Measurements from ENCODE around the gene SRRM4. TPM values are rescaled to one million over a fixed set of nuclear protein-coding genes. Genes with fewer than 3 reads are reported as not detected.
A peak's percentile ranks its signal among the peaks of the same experiment; 100 is the strongest.

SRRM4 gene
- total and polyA plus RNA-seq, 10 donors, result under 0.01 TPM; not detected in 8

GRCh38 chr12:118972982-118973381 is 8.4 kb upstream of the SRRM4 start:
- 87 to 97% (median 93%) methylated on average over 2 of the region's 2 CpGs for WGBS, 5 donors

GRCh38 chr12:118979763-118980406 is 1.5 kb upstream of the SRRM4 start:
- 4 to 5% (median 5%) methylated on average over 17 of the region's 17 CpGs for WGBS, 5 donors
- peaks cover 3 to 77% (median 26%) of the 10 kb centered on the region in 7 donors for H3K27me3 ChIP-seq (replicated peaks in 1 of 7)
- H3K4me3 ChIP-seq, result no peak overlapping the region
- TF ChIP-seq, protein P1, sequence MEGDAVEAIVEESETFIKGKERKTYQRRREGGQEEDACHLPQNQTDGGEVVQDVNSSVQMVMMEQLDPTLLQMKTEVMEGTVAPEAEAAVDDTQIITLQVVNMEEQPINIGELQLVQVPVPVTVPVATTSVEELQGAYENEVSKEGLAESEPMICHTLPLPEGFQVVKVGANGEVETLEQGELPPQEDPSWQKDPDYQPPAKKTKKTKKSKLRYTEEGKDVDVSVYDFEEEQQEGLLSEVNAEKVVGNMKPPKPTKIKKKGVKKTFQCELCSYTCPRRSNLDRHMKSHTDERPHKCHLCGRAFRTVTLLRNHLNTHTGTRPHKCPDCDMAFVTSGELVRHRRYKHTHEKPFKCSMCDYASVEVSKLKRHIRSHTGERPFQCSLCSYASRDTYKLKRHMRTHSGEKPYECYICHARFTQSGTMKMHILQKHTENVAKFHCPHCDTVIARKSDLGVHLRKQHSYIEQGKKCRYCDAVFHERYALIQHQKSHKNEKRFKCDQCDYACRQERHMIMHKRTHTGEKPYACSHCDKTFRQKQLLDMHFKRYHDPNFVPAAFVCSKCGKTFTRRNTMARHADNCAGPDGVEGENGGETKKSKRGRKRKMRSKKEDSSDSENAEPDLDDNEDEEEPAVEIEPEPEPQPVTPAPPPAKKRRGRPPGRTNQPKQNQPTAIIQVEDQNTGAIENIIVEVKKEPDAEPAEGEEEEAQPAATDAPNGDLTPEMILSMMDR (IDR thresholded peaks at IDR 0.05 in 8 of 11, conservative IDR thresholded peaks at IDR 0.05 in 3 of 11), result peak in 9 of 11 experiments; percentile 32 to 67 (median 51)
- TF ChIP-seq POLR2AphosphoS5 (IDR thresholded peaks at IDR 0.05), result no peak
- peaks cover 0 to 13% (median 1%) of the 10 kb centered on the region in 6 donors for H3K4me1 ChIP-seq
- H3K27ac ChIP-seq, result no peak overlapping the region
- intact Hi-C loops (cut with DNase I; ENCODE audit: low total_unique reads), result loop anchor here (5.0 to 10.0 kb wide), 2 partner anchors 432 to 565 kb away; no protein-coding TSS in a partner anchor
- no peak for DNase-seq
- H3K9me3 ChIP-seq, result no peaks in the 10 kb centered on the region
- no peaks in the 10 kb centered on the region for H3K36me3 ChIP-seq

More at GRCh38 chr12:118972982-118973381, 8.4 kb upstream of the SRRM4 start:
- Histone ChIP-seq H3K27me3 (replicated peaks in 1 of 7) (peaks cover 0 to 21% (median 0%) of the 10 kb centered on the region in 7 donors), H3K27ac (no peak overlapping the region), H3K4me1 (no peaks in the 10 kb centered on the region), H3K36me3 (no peaks in the 10 kb centered on the region), H3K4me3 (no peak overlapping the region), H3K9me3 (no peaks in the 10 kb centered on the region)
- TF ChIP-seq, protein P1 (IDR thresholded peaks at IDR 0.05 in 8 of 11, conservative IDR thresholded peaks at IDR 0.05 in 3 of 11), result no peak
- no peak for TF ChIP-seq POLR2A (IDR thresholded peaks at IDR 0.05)
- TF ChIP-seq POLR2AphosphoS5 (IDR thresholded peaks at IDR 0.05), result no peak
- intact Hi-C loops (cut with DNase I; ENCODE audit: low total_unique reads), result loop anchor here (10.0 kb wide), 1 partner anchor 572 kb away; no protein-coding TSS in a partner anchor
- no peak for DNase-seq

DNA sequence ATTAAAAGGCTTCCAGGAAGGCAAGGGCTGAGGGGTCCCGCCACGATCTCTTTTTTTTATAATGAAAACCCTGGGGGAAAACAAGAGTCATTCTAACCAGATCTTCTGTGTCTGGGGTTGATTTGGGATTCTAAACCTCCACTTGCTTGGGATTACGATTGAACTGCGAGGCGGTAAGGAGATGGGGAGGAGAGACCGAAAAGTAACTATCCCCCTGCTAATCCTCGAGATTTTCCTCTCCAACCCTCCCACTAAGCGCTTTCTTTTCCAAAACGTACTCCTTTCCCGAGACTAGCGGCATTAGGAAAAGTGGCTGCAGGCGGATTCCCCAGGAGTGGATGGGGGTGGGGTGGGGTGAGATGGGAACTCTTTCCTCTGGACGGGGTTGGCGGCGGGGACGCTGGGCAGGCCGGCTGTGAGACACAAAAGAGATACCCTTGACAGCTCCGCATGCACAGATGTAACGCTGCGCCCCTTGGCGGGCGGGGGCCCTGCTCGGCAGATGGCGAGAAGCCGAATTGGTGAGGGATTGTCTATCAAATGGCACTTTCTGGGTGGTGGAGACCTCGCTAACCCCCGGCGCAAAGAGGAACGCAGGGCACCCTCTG is 830 bp upstream of the SRRM4 start:
- H3K4me3 ChIP-seq, result no peak overlapping the region
- H3K36me3 ChIP-seq, result no peaks in the 10 kb centered on the region
- intact Hi-C loops (cut with DNase I; ENCODE audit: low total_unique reads), result no loop called here
- TF ChIP-seq POLR2AphosphoS5 (IDR thresholded peaks at IDR 0.05) (no peak), POLR2A (IDR thresholded peaks at IDR 0.05) (no peak)
- TF ChIP-seq, protein P1 (IDR thresholded peaks at IDR 0.05 in 8 of 11, conservative IDR thresholded peaks at IDR 0.05 in 3 of 11), result no peak
- H3K27me3 ChIP-seq (replicated peaks in 1 of 7), result peaks cover 3 to 79% (median 26%) of the 10 kb centered on the region in 7 donors
- no peak overlapping the region for H3K27ac ChIP-seq
- peaks cover 0 to 13% (median 1%) of the 10 kb centered on the region in 6 donors for H3K4me1 ChIP-seq
- no peaks in the 10 kb centered on the region for H3K9me3 ChIP-seq
- WGBS, 5 donors, result 2 to 6% (median 4%) methylated on average over 28 to 29 of the region's 29 CpGs
- DNase-seq, result no peak

DNA sequence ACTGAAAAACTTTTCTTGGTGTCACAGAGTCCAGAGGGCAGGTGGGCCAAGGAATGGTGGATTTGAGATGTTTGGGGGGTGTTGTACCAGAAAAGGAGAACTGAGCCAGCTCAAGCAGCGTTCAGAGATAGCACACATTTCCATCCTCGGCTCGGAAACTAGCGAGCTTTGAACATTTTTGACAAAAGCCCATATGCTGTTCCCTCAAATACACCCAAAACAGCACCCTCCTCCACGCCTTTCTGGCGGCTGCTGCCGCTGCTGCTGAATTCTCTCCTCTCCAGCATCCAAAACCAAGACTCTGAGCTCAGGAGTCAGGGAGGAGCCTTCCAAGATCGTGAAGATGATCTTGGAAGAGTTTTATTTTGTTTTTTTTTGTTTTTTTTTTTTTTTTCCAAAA is 961 bp downstream of the SRRM4 start:
- DNase-seq, result no peak
- H3K4me3 ChIP-seq, result no peak overlapping the region
- WGBS, 5 donors, result 12 to 25% (median 19%) methylated on average over 8 of the region's 8 CpGs
- intact Hi-C loops (cut with DNase I; ENCODE audit: low total_unique reads), result no loop called here
- H3K36me3 ChIP-seq, result no peaks in the 10 kb centered on the region
- H3K4me1 ChIP-seq, result peaks cover 0 to 13% (median 1%) of the 10 kb centered on the region in 6 donors
- no peak overlapping the region for H3K27ac ChIP-seq
- peaks cover 3 to 96% (median 26%) of the 10 kb centered on the region in 7 donors for H3K27me3 ChIP-seq (replicated peaks in 1 of 7)
- H3K9me3 ChIP-seq, result no peaks in the 10 kb centered on the region
- TF ChIP-seq POLR2AphosphoS5 (IDR thresholded peaks at IDR 0.05) (no peak), POLR2A (IDR thresholded peaks at IDR 0.05) (no peak)
- TF ChIP-seq, protein P1 (IDR thresholded peaks at IDR 0.05 in 8 of 11, conservative IDR thresholded peaks at IDR 0.05 in 3 of 11), result no peak
